ENCODE data around the gene PTPA. TPM values are rescaled to one million over a fixed set of nuclear protein-coding genes. Genes with fewer than 3 reads are reported as not detected.

PTPA gene
- total and polyA plus RNA-seq, 10 of the 15 experiments (the other 5 are each of a cell fraction or from before 2014, with no cell fraction given), result 1.6 to 111 (median 55.1) TPM

DNA sequence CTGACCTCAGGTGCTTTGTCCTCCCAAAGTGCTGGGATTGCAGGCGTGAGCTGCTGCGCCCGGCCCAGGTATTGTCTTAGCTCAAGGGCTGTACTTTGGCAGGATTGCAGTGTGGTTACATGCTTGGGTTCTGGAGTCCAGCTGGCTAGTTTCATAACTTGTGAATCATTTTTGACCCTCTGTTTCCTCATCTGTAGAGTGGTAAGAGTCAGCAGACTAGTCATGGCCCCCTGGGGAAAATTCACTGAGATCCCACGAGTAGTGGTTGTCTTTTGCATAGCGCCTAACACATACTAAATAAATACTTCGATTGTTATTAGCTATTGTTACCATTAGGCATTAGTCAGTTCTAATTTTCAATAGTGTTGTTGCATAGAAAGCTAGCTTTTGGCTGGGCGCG lies 14.3 kb downstream of the PTPA start (continued):
- TF ChIP-seq ZBTB4 (CRISPR knock-in tag; IDR thresholded peaks at IDR 0.05), result no peak
- TF ChIP-seq POLR2AphosphoS5 (IDR thresholded peaks at IDR 0.05; ENCODE audit: low read length), result no peak
- TF ChIP-seq, protein P1, sequence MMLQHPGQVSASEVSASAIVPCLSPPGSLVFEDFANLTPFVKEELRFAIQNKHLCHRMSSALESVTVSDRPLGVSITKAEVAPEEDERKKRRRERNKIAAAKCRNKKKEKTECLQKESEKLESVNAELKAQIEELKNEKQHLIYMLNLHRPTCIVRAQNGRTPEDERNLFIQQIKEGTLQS (IDR thresholded peaks at IDR 0.05; ENCODE audit: borderline replicate concordance, extremely low read depth, low read depth, low read length), result no peak
- no peak for TF ChIP-seq E4F1 (IDR thresholded peaks at IDR 0.05; ENCODE audit: borderline replicate concordance, partially characterized antibody)
- TF ChIP-seq, protein P2, sequence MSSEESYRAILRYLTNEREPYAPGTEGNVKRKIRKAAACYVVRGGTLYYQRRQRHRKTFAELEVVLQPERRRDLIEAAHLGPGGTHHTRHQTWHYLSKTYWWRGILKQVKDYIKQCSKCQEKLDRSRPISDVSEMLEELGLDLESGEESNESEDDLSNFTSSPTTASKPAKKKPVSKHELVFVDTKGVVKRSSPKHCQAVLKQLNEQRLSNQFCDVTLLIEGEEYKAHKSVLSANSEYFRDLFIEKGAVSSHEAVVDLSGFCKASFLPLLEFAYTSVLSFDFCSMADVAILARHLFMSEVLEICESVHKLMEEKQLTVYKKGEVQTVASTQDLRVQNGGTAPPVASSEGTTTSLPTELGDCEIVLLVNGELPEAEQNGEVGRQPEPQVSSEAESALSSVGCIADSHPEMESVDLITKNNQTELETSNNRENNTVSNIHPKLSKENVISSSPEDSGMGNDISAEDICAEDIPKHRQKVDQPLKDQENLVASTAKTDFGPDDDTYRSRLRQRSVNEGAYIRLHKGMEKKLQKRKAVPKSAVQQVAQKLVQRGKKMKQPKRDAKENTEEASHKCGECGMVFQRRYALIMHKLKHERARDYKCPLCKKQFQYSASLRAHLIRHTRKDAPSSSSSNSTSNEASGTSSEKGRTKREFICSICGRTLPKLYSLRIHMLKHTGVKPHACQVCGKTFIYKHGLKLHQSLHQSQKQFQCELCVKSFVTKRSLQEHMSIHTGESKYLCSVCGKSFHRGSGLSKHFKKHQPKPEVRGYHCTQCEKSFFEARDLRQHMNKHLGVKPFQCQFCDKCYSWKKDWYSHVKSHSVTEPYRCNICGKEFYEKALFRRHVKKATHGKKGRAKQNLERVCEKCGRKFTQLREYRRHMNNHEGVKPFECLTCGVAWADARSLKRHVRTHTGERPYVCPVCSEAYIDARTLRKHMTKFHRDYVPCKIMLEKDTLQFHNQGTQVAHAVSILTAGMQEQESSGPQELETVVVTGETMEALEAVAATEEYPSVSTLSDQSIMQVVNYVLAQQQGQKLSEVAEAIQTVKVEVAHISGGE (CRISPR knock-in tag; IDR thresholded peaks at IDR 0.05), result no peak
- TF ChIP-seq CHD1 (IDR thresholded peaks at IDR 0.05; ENCODE audit: low read depth, low read length), result no peak
- TF ChIP-seq PAX5 (IDR thresholded peaks at IDR 0.05; ENCODE audit: borderline replicate concordance, low read depth, low read length), result no peak
- no peak for TF ChIP-seq CHD2 (IDR thresholded peaks at IDR 0.05; ENCODE audit: borderline replicate concordance, low read depth, low read length)
- TF ChIP-seq, protein P3, sequence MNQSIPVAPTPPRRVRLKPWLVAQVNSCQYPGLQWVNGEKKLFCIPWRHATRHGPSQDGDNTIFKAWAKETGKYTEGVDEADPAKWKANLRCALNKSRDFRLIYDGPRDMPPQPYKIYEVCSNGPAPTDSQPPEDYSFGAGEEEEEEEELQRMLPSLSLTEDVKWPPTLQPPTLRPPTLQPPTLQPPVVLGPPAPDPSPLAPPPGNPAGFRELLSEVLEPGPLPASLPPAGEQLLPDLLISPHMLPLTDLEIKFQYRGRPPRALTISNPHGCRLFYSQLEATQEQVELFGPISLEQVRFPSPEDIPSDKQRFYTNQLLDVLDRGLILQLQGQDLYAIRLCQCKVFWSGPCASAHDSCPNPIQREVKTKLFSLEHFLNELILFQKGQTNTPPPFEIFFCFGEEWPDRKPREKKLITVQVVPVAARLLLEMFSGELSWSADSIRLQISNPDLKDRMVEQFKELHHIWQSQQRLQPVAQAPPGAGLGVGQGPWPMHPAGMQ (IDR thresholded peaks at IDR 0.05; ENCODE audit: borderline replicate concordance), result no peak
- no peak for TF ChIP-seq SIN3A (IDR thresholded peaks at IDR 0.05; ENCODE audit: low read depth, low read length)
- TF ChIP-seq RFX5 (IDR thresholded peaks at IDR 0.05; ENCODE audit: low read depth, low read length), result no peak
- peak; percentile 71 for TF ChIP-seq MEF2B (IDR thresholded peaks at IDR 0.05; ENCODE audit: partially characterized antibody, poor library complexity, severe bottlenecking)
- TF ChIP-seq KLF5 (IDR thresholded peaks at IDR 0.05; ENCODE audit: partially characterized antibody), result no peak
- TF ChIP-seq CBFB (IDR thresholded peaks at IDR 0.05; ENCODE audit: low read depth), result no peak
- TF ChIP-seq TCF3 (IDR thresholded peaks at IDR 0.05; ENCODE audit: borderline replicate concordance, insufficient read depth, low read depth, low read length), result no peak
- TF ChIP-seq, protein P4, sequence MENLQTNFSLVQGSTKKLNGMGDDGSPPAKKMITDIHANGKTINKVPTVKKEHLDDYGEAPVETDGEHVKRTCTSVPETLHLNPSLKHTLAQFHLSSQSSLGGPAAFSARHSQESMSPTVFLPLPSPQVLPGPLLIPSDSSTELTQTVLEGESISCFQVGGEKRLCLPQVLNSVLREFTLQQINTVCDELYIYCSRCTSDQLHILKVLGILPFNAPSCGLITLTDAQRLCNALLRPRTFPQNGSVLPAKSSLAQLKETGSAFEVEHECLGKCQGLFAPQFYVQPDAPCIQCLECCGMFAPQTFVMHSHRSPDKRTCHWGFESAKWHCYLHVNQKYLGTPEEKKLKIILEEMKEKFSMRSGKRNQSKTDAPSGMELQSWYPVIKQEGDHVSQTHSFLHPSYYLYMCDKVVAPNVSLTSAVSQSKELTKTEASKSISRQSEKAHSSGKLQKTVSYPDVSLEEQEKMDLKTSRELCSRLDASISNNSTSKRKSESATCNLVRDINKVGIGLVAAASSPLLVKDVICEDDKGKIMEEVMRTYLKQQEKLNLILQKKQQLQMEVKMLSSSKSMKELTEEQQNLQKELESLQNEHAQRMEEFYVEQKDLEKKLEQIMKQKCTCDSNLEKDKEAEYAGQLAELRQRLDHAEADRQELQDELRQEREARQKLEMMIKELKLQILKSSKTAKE (IDR thresholded peaks at IDR 0.05; ENCODE audit: low read depth, poor library complexity, severe bottlenecking), result peak; percentile 42
